B cell (primary cell): ENCODE measurements around the gene KRTAP5-10.
"Not testable (repeated sequence)": the region's sequence is repeated elsewhere in the genome, so short reads cannot be mapped to it uniquely, and the experiment has no call there.

Experiments used
- CTCF ChIP-seq: fragments of 200-600 bp; IDR thresholded peaks from one replicate; pipeline ENCODE4 v1.8.0; 2022; ENCODE audit warnings: antibody characterized with exemption, mild to moderate bottlenecking
- EZH2 ChIP-seq: IDR thresholded peaks from 2 replicates; pipeline ENCODE4 v1.6.1; 2012; ENCODE audit warnings: borderline replicate concordance, low read depth, mild to moderate bottlenecking, moderate library complexity, low read length; ENCODE audit not compliant: insufficient read depth, poor library complexity, severe bottlenecking

- TF ChIP-seq CTCF, EZH2: not testable (repeated sequence)
These were observed 17.6 kb downstream of the KRTAP5-10 start for GRCh38 chr11:71582969-71583368.
